Measurements from ENCODE around the gene HBA1.
"Not testable (repeated sequence)": the region's sequence is repeated elsewhere in the genome, so short reads cannot be mapped to it uniquely, and the experiment has no call there.

HBA1 gene

GRCh38 chr16:176477-177382, at the start of gene HBA1:
HBA1 (plus strand) TSS chr16:176680; CDS start chr16:176717, 37 bp downstream.
- H3K27ac ChIP-seq (ENCODE audit: poor library complexity, severe bottlenecking); ATAC-seq (ENCODE audit: low read depth); H3K4me3 ChIP-seq (ENCODE audit: severe bottlenecking); DNase-seq (ENCODE audit: low spot score); H3K4me1 ChIP-seq (ENCODE audit: insufficient read depth, poor library complexity, severe bottlenecking); H3K36me3 ChIP-seq (ENCODE audit: low read depth); H3K9me3 ChIP-seq (ENCODE audit: severe bottlenecking): not testable (repeated sequence)
- H3K27me3 ChIP-seq (ENCODE audit: insufficient read depth, poor library complexity, severe bottlenecking), result peaks cover 53% of the 10 kb centered on the region

- H3K36me3 ChIP-seq (ENCODE audit: low read depth), result peaks cover 5% of the 10 kb centered on the region; the same call in 1 of the 2 replicates
- no peak for ATAC-seq (ENCODE audit: low read depth)
- no peaks in the 10 kb centered on the region for H3K4me1 ChIP-seq (ENCODE audit: insufficient read depth, poor library complexity, severe bottlenecking)
- DNase-seq (ENCODE audit: low spot score), result no peak
- no peak for TF ChIP-seq CTCF (IDR thresholded peaks at IDR 0.05; ENCODE audit: poor library complexity, severe bottlenecking)
- no peaks in the 10 kb centered on the region for H3K9me3 ChIP-seq (ENCODE audit: severe bottlenecking)
- no peak overlapping the region for H3K27ac ChIP-seq (ENCODE audit: poor library complexity, severe bottlenecking)
- no peaks in the 10 kb centered on the region for H3K27me3 ChIP-seq (ENCODE audit: insufficient read depth, poor library complexity, severe bottlenecking)
- no peak overlapping the region for H3K4me3 ChIP-seq (ENCODE audit: severe bottlenecking)
Measured at GRCh38 chr16:129075-129474, 47.4 kb upstream of the HBA1 start.

- Histone ChIP-seq H3K4me1 (ENCODE audit: insufficient read depth, poor library complexity, severe bottlenecking) (no peaks in the 10 kb centered on the region), H3K4me3 (ENCODE audit: severe bottlenecking) (no peak overlapping the region), H3K36me3 (ENCODE audit: low read depth) (peaks cover 13% of the 10 kb centered on the region), H3K27me3 (ENCODE audit: insufficient read depth, poor library complexity, severe bottlenecking) (no peaks in the 10 kb centered on the region), H3K9me3 (ENCODE audit: severe bottlenecking) (no peaks in the 10 kb centered on the region), H3K27ac (ENCODE audit: poor library complexity, severe bottlenecking) (no peak overlapping the region)
- DNase-seq (ENCODE audit: low spot score) (no peak), ATAC-seq (ENCODE audit: low read depth) (no peak)
- TF ChIP-seq CTCF (IDR thresholded peaks at IDR 0.05; ENCODE audit: poor library complexity, severe bottlenecking), result no peak
Measured at GRCh38 chr16:130533-131173, 45.8 kb upstream of the HBA1 start.

- ATAC-seq (ENCODE audit: low read depth) (no peak), DNase-seq (ENCODE audit: low spot score) (no peak)
- Histone ChIP-seq H3K27me3 (ENCODE audit: insufficient read depth, poor library complexity, severe bottlenecking) (no peaks in the 10 kb centered on the region), H3K4me3 (ENCODE audit: severe bottlenecking) (no peak overlapping the region), H3K27ac (ENCODE audit: poor library complexity, severe bottlenecking) (no peak overlapping the region), H3K36me3 (ENCODE audit: low read depth) (peaks cover 19% of the 10 kb centered on the region), H3K9me3 (ENCODE audit: severe bottlenecking) (no peaks in the 10 kb centered on the region), H3K4me1 (ENCODE audit: insufficient read depth, poor library complexity, severe bottlenecking) (no peaks in the 10 kb centered on the region)
- TF ChIP-seq CTCF (IDR thresholded peaks at IDR 0.05; ENCODE audit: poor library complexity, severe bottlenecking), result no peak
Measured at GRCh38 chr16:132120-132519, 44.4 kb upstream of the HBA1 start.

- H3K4me1 ChIP-seq (ENCODE audit: insufficient read depth, poor library complexity, severe bottlenecking), result no peaks in the 10 kb centered on the region
- H3K4me3 ChIP-seq (ENCODE audit: severe bottlenecking), result no peak overlapping the region
- TF ChIP-seq CTCF (IDR thresholded peaks at IDR 0.05; ENCODE audit: poor library complexity, severe bottlenecking), result no peak
- ATAC-seq (ENCODE audit: low read depth) (no peak), DNase-seq (ENCODE audit: low spot score) (no peak)
- H3K36me3 ChIP-seq (ENCODE audit: low read depth), result peaks cover 19% of the 10 kb centered on the region
- H3K27ac ChIP-seq (ENCODE audit: poor library complexity, severe bottlenecking), result no peak overlapping the region
- no peaks in the 10 kb centered on the region for H3K27me3 ChIP-seq (ENCODE audit: insufficient read depth, poor library complexity, severe bottlenecking)
- no peaks in the 10 kb centered on the region for H3K9me3 ChIP-seq (ENCODE audit: severe bottlenecking)
Measured at GRCh38 chr16:133716-134115, 42.8 kb upstream of the HBA1 start.
